Epithelial cell of proximal tubule (primary cell): Measurements from ENCODE around the gene ADGRA1. TPM values are rescaled to one million over a fixed set of nuclear protein-coding genes. Genes with fewer than 3 reads are reported as not detected.

ENCODE experiments used
- DNase-seq: peaks from one replicate; pipeline ENCODE4 v3.0.0-alpha.2; 2011; ENCODE audit warnings: low read depth
- H3K4me3 ChIP-seq: 2 replicates; pipeline ENCODE4 v1.5.1; 2011; ENCODE audit warnings: low read depth, mild to moderate bottlenecking, low read length
- total RNA-seq: library from RNA; depleted of rRNA; stranded (reverse); fragments of >200 nt; gene quantifications from 2 replicates; pipeline ENCODE4 v1.2.3, GENCODE V29; 2015
- TF ChIP-seq, protein P1 (sequence below): conservative IDR thresholded peaks from 2 replicates; pipeline ENCODE4 v1.5.1; 2012; ENCODE audit warnings: low read depth, mild to moderate bottlenecking, low read length

ADGRA1 gene
- total RNA-seq, 1 donor from 2014 or later, result not detected

DNA sequence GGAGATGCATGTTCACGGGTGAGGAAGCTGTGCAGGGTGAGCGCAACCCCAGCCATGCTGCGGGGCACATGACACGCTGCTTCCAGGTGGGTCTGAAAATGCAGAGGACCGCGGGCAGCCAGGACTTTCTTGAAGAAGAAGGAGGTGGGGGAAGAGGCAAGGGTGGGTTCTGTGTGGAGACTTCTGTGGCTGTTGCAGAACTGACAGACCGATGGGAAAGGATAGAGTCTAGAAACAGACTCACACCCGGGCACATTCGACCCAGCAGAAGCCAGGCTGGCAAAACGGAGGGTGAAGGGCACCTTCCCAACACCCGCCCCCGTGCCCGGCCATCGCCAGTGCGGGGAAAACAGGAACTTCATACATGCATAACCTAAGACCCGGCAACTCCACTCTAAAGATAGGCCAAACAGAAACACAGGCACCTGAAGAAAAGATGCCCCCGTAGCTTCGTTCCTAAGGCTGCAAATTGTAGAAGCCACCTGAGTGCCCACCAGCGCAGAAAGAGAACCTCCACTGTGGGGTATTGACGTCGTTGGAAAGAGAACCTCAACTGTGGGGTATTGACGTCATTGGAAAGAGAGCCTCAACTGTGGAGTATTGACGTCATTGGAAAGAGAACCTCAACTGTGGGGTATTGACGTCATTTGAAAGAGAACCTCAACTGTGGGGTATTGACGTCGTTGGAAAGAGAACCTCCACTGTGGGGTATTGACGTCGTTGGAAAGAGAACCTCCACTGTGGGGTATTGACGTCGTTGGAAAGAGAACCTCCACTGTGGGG, 67.5 kb downstream of the ADGRA1 start:
- TF ChIP-seq, protein P1, sequence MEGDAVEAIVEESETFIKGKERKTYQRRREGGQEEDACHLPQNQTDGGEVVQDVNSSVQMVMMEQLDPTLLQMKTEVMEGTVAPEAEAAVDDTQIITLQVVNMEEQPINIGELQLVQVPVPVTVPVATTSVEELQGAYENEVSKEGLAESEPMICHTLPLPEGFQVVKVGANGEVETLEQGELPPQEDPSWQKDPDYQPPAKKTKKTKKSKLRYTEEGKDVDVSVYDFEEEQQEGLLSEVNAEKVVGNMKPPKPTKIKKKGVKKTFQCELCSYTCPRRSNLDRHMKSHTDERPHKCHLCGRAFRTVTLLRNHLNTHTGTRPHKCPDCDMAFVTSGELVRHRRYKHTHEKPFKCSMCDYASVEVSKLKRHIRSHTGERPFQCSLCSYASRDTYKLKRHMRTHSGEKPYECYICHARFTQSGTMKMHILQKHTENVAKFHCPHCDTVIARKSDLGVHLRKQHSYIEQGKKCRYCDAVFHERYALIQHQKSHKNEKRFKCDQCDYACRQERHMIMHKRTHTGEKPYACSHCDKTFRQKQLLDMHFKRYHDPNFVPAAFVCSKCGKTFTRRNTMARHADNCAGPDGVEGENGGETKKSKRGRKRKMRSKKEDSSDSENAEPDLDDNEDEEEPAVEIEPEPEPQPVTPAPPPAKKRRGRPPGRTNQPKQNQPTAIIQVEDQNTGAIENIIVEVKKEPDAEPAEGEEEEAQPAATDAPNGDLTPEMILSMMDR, result no peak
- DNase-seq, result no peak
- no peak overlapping the region for H3K4me3 ChIP-seq

DNA sequence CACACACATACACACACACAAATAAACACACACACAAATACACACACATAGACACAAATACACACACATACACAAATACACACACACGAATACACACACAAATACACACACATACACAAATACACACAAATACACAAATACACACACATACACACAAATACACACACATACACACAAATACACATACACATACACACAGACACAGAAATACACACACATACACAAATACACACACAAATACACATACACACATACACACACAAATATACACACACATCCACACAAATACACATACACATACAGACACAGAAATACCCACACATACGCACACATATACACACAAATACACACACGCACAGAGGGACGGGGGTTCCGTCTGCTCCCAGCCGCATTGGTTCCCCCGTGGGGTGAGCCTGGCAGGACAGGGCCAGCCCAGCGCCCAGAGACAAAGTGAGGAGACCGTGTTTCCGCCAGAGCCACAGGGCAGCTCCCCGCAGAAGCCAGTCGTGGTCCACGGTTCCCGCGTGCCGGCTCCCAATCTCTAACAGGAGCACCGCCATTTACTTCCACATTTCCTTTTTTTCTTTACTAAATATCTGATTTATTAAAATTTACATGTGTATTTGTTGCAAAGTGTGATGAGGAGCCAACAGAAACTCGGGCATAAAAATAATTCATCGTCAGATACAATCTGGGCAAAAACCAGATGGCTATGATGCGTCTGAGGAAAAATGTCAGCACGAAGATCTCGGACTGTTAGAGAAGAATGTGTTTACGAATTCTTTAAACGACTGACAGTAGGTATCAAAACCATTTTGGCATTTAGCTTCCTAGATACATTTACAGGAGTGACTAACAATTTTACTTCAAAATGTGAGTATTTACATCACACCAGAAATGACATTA, 69.2 kb downstream of the ADGRA1 start:
- TF ChIP-seq, protein P1, result no peak
- H3K4me3 ChIP-seq, result no peak overlapping the region
- DNase-seq, result no peak

DNA sequence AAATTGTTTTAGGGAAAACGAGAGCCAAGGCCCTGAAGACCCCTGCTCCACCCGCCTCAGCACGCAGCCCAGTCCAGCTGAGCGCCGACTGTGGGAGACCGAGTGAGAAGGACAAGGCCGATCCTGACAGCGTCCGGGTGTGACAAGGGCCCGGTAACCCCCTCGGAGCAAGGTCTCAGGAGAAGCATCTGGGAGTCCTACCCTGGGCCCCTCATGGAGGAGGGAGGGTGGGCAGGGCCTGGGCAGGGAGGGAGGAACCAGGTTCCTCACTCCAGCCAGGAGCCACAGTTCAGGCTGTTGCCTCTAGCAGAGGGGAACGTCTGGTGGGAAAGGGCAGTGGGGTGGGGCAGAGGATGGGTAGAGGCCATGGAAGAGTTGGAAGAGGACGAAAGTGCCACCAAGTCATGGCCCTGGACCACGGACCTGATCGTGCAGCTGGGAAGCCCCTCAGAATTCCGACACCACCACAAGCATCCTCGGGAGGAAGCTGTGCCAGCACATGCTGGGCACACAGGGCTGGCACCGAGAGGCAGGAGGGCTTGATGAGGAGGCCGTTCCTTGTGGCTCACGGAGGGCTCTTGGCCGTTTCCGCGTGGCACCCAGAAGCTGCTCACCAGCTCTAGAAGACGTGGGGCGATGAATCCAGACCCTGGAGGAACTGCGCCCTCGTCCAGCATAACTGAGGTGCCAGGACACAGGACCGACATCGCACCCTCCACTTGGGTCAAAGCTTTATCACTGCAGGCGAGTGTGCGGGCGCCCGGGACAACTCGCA, 70.1 kb downstream of the ADGRA1 start:
- no peak for DNase-seq
- TF ChIP-seq, protein P1, result no peak
- H3K4me3 ChIP-seq, result no peak overlapping the region

DNA sequence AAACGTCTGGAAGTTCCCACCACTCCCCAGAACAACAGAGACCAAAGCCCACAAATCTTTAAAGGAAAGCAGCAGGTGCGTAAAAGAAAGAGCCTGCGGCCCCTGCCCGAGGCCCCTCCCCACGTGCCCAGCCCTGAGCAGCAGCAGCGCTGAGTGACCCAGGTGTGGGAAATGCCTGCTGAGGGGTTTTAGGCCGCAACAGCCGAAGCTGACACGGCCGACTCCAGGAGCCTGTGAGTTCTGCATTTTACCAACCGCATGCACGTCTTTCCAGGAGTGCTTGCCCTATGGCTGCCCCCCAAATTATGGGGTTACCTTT, 70.7 kb downstream of the ADGRA1 start:
- H3K4me3 ChIP-seq, result no peak overlapping the region
- TF ChIP-seq, protein P1, result no peak
- no peak for DNase-seq

DNA sequence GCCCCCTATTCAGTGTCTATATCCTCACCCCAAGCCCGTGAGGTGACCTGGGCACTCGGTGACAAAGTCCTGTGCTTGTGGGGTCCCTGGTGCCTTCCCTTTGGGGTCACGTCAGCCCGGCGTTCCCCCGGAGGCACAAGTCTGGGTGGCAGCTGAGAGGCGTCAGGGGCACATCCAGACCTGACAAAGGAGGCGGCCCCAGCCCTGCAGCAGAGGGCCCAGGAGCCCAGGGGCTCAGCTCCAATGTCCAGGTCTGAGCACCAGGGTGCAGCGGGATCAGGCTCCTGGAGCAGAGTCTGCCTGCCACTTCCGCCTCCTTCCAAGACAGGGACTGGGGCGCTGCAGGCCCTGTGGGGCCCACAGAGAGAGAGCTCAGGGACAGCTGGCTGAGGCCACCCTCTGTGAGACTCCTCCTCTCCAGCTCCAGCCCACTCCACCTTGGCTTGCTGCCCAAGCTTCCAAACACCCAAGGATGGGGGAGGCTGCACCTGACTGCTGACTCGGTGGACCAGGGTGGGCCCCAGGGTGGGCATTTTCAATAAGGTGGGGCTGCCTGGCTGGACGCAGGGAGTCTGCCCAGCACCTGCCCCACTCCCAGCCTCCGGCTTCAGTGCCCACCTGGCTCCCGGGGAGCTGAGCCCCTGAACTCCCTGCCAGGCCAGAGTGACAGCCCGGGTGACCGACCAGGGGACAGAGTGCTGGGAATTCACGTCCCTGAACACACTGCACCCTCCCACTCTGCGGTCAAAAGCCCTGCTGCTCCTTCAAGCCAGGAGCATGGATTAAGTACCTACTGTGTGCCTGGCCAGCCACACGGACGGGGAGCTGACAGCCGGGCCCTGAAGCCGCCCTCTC, 71.3 kb downstream of the ADGRA1 start:
- TF ChIP-seq, protein P1, result no peak
- DNase-seq, result no peak
- H3K4me3 ChIP-seq, result no peak overlapping the region

DNA sequence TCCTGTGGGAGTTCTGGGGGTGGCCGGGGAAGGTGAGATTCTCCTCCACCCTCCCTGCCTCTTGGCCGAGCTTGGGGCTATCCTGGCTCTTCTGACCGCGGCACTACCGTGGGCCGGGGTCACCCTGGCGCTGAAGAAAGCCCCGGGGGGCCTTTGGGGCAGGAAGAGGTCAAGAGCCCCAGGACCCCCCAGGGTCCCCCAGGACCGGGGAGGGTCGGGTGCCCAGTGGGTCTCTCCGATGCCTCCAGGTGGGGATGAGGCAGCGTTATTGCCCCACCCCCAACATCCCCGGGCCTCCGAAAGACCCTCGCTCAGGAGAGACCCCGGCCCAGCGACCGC, 71.9 kb downstream of the ADGRA1 start:
- TF ChIP-seq, protein P1, result no peak
- no peak for DNase-seq
- H3K4me3 ChIP-seq, result no peak overlapping the region
